ENCODE data around the gene IGFLR1.
A peak's percentile ranks its signal among the peaks of the same experiment; 100 is the strongest.

Gene IGFLR1

GRCh38 chr19:35745328-35746086, 3.3 kb upstream of the IGFLR1 start, which contains the start of the genes PSENEN and U2AF1L4:
Gene PSENEN, plus strand, starts transcription at chr19:35745651. Its CDS starts 280 bp downstream, at chr19:35745931.
Gene U2AF1L4, minus strand, starts transcription at chr19:35745418. Its CDS starts 27 bp downstream, at chr19:35745391.
- Histone ChIP-seq H3K27ac (peak within 1 kb of the TSS; percentile 96), H3K9me3 (no peaks in the 10 kb centered on the region), H3K4me3 (ENCODE audit: low read depth in 1 of 2, low read length in 1 of 2) (peak within 1 kb of the TSS; percentile 74 to 83), H3K4me1 (ENCODE audit: control insufficient read depth in 1 of 2, insufficient read depth in 1 of 2, low read depth in 1 of 2, low read length in 1 of 2) (peaks cover 68 to 76% of the 10 kb centered on the region in 2 experiments), H3K36me3 (no peaks in the 10 kb centered on the region), H3K27me3 (no peaks in the 10 kb centered on the region)
- TF ChIP-seq CTCF (IDR thresholded peaks at IDR 0.05): peak; percentile 72

GRCh38 chr19:35744430-35745327, 2.4 kb upstream of the IGFLR1 start:
- Histone ChIP-seq H3K27me3 (no peaks in the 10 kb centered on the region), H3K4me3 (ENCODE audit: low read depth in 1 of 2, low read length in 1 of 2) (peak overlapping the region; percentile 74 to 83), H3K9me3 (no peaks in the 10 kb centered on the region), H3K36me3 (peaks cover 2% of the 10 kb centered on the region), H3K27ac (peak overlapping the region; percentile 96), H3K4me1 (ENCODE audit: control insufficient read depth in 1 of 2, insufficient read depth in 1 of 2, low read depth in 1 of 2, low read length in 1 of 2) (peaks cover 74 to 83% of the 10 kb centered on the region in 2 experiments)
- no peak for TF ChIP-seq CTCF (IDR thresholded peaks at IDR 0.05)

- Histone ChIP-seq H3K4me1 (ENCODE audit: control insufficient read depth in 1 of 2, insufficient read depth in 1 of 2, low read depth in 1 of 2, low read length in 1 of 2) (peaks cover 71 to 81% of the 10 kb centered on the region in 2 experiments), H3K9me3 (no peaks in the 10 kb centered on the region), H3K4me3 (ENCODE audit: low read depth in 1 of 2, low read length in 1 of 2) (peak overlapping the region; percentile 74 to 83), H3K27ac (peak overlapping the region; percentile 96), H3K36me3 (peaks cover 10% of the 10 kb centered on the region), H3K27me3 (no peaks in the 10 kb centered on the region)
- TF ChIP-seq CTCF (IDR thresholded peaks at IDR 0.05): no peak
Measured at GRCh38 chr19:35743640-35744429, 1.6 kb upstream of the IGFLR1 start.

- Histone ChIP-seq H3K9me3 (no peaks in the 10 kb centered on the region), H3K27me3 (no peaks in the 10 kb centered on the region), H3K27ac (peak overlapping the region; percentile 98), H3K4me1 (ENCODE audit: control insufficient read depth in 1 of 2, insufficient read depth in 1 of 2, low read depth in 1 of 2, low read length in 1 of 2) (peaks cover 54 to 59% of the 10 kb centered on the region in 2 experiments), H3K4me3 (ENCODE audit: low read depth in 1 of 2, low read length in 1 of 2) (peak overlapping the region; percentile 91 to 93), H3K36me3 (peaks cover 37% of the 10 kb centered on the region)
- no peak for TF ChIP-seq CTCF (IDR thresholded peaks at IDR 0.05)
Measured at GRCh38 chr19:35741203-35741515, 1.1 kb downstream of the IGFLR1 start.

All from neutrophil (primary cell).